Endothelial cell of umbilical vein (primary cell): ENCODE data around the gene APBA2. TPM values are rescaled to one million over a fixed set of nuclear protein-coding genes. Genes with fewer than 3 reads are reported as not detected.
"Not testable (repeated sequence)": the region's sequence is repeated elsewhere in the genome, so short reads cannot be mapped to it uniquely, and the experiment has no call there.

Experiments used
- BruUV-seq: library from RNA; stranded (reverse); fragments of 400-500 nt; replicated peaks from 2 replicates; lab custom pipeline; 2021; lab: Mats Ljungman, UMichigan
- CTCF ChIA-PET: fragments of 300-600, 350-600 bp; sonication (Branson Sonifier 250); formaldehyde crosslinking; loops from one replicate; lab custom pipeline; 2021; ENCODE audit warnings: antibody characterized with exemption, inconsistent platforms; lab: Charles Lee
- POLR2A ChIA-PET: fragments of 300-600, 350-600 bp; sonication (Branson Sonifier 250); formaldehyde crosslinking; loops from one replicate; lab custom pipeline; 2021; ENCODE audit warnings: antibody characterized with exemption, inconsistent platforms; lab: Charles Lee
- DNase-seq: peaks from one replicate; pipeline ENCODE4 v3.0.0-alpha.2; 2011; ENCODE audit warnings: low read depth, low spot score
- FAIRE-seq: peaks from 2 replicates; lab custom pipeline; 2011; peaks lifted over from hg19 to GRCh38; lab: Jason Lieb, UNC
- H2AFZ ChIP-seq: 2 replicates; pipeline ENCODE4 v1.6.0; 2012; ENCODE audit warnings: low read depth, low read length, control low read depth, inconsistent platforms
- H3K27ac ChIP-seq: 2 replicates; pipeline ENCODE4 v1.5.1; 2011; ENCODE audit warnings: low read depth, mild to moderate bottlenecking, control low read depth, low read length, moderate library complexity; ENCODE audit not compliant: insufficient read depth
- H3K27me3 ChIP-seq, 2 experiments: 2 replicates each; pipeline versions ENCODE4 v1.6.0 to v1.6.1; 2011; ENCODE audit warnings: low read length in 2 of 2, mixed read lengths in 1 of 2; ENCODE audit not compliant: control insufficient read depth in 2 of 2, insufficient read depth in 2 of 2
- H3K36me3 ChIP-seq, 2 experiments: 2 replicates in 1 of 2; 3 replicates in 1 of 2; pipeline ENCODE4 v1.5.1; 2011; ENCODE audit warnings: low read length in 2 of 2, mild to moderate bottlenecking in 1 of 2, moderate library complexity in 1 of 2; ENCODE audit not compliant: control insufficient read depth in 2 of 2, insufficient read depth in 2 of 2; ENCODE audit errors: extremely low read depth in 1 of 2
- H3K4me1 ChIP-seq: 3 replicates; pipeline ENCODE4 v1.5.1; 2011; ENCODE audit warnings: mild to moderate bottlenecking, low read length; ENCODE audit not compliant: control insufficient read depth, insufficient read depth; ENCODE audit errors: extremely low read depth
- H3K4me2 ChIP-seq: 2 replicates; pipeline ENCODE4 v1.6.1; 2011; ENCODE audit warnings: low read length, control low read depth, mixed read lengths; ENCODE audit not compliant: insufficient read depth
- H3K4me3 ChIP-seq, 3 experiments: fragments of 200-600 bp in 1 of 3; sonication (generic), shearing (Covaris generic) in 1 of 3; replicated peaks in 1 of 3; 2 replicates each; pipeline ENCODE4 v1.5.1; 2011 to 2016; ENCODE audit warnings: control low read depth in 3 of 3, low read length in 3 of 3, mild to moderate bottlenecking in 2 of 3, inconsistent platforms in 1 of 3, low read depth in 1 of 3, moderate library complexity in 1 of 3; ENCODE audit not compliant: insufficient read depth in 1 of 3
- H3K79me2 ChIP-seq: 2 replicates; pipeline ENCODE4 v1.6.0; 2012; ENCODE audit warnings: low read length, inconsistent platforms; ENCODE audit not compliant: control insufficient read depth, insufficient read depth
- H3K9ac ChIP-seq: replicated peaks from 2 replicates; pipeline ENCODE3; 2011; ENCODE audit warnings: low read length, control low read depth; ENCODE audit not compliant: insufficient read depth; ENCODE audit errors: extremely low read depth
- H3K9me1 ChIP-seq: replicated peaks from 3 replicates; pipeline ENCODE4 v1.6.0; 2011; ENCODE audit warnings: mild to moderate bottlenecking, low read length; ENCODE audit not compliant: control insufficient read depth, insufficient read depth; ENCODE audit errors: extremely low read depth
- H3K9me3 ChIP-seq: replicated peaks from 2 replicates; pipeline ENCODE4 v1.5.1; 2012; ENCODE audit warnings: low read length, inconsistent platforms; ENCODE audit not compliant: control insufficient read depth, insufficient read depth
- H4K20me1 ChIP-seq: replicated peaks from 2 replicates; pipeline ENCODE3; 2011; ENCODE audit warnings: mild to moderate bottlenecking, low read length; ENCODE audit not compliant: control insufficient read depth, insufficient read depth; ENCODE audit errors: extremely low read depth
- CTCF ChIP-seq, 2 donors: IDR thresholded peaks; 1 replicate in 1 of 2; 2 replicates in 1 of 2; pipeline ENCODE4 v1.5.1; 2011; ENCODE audit warnings: low read length in 2 of 2, mild to moderate bottlenecking in 2 of 2, moderate library complexity in 2 of 2, control low read depth in 1 of 2, inconsistent platforms in 1 of 2, low read depth in 1 of 2; ENCODE audit not compliant: insufficient read depth in 1 of 2; ENCODE audit errors: extremely low read depth in 1 of 2
- EZH2 ChIP-seq: IDR thresholded peaks from 2 replicates; pipeline ENCODE4 v1.6.1; 2012; ENCODE audit warnings: borderline replicate concordance, low read depth, mild to moderate bottlenecking, moderate library complexity, low read length, inconsistent platforms; ENCODE audit not compliant: severe bottlenecking
- FOS ChIP-seq: IDR thresholded peaks from 2 replicates; pipeline ENCODE4 v1.6.1; 2011; ENCODE audit warnings: mild to moderate bottlenecking, low read length, moderate library complexity, borderline replicate concordance; ENCODE audit not compliant: insufficient read depth
- GATA2 ChIP-seq: IDR thresholded peaks from 2 replicates; pipeline ENCODE4 v1.7.0; 2011; ENCODE audit warnings: low read depth, mild to moderate bottlenecking, moderate library complexity, mixed read lengths, low read length; ENCODE audit not compliant: insufficient read length, insufficient read depth
- JUN ChIP-seq: IDR thresholded peaks from 2 replicates; pipeline ENCODE4 v1.6.1; 2011; ENCODE audit warnings: borderline replicate concordance, low read depth; ENCODE audit not compliant: insufficient read length, insufficient read depth
- MYC ChIP-seq: IDR thresholded peaks from one replicate; pipeline ENCODE4 v1.6.1; 2011; ENCODE audit warnings: mild to moderate bottlenecking, low read depth, low read length
- POLR2A ChIP-seq: IDR thresholded peaks from 2 replicates; pipeline ENCODE4 v1.6.1; 2012; ENCODE audit warnings: low read depth, mild to moderate bottlenecking, control low read depth, low read length
- POLR2AphosphoS5 ChIP-seq: IDR thresholded peaks from 2 replicates; pipeline ENCODE4 v1.6.1; 2012; ENCODE audit warnings: low read depth, mild to moderate bottlenecking, control low read depth, low read length, moderate library complexity; ENCODE audit not compliant: insufficient read depth
- dilution Hi-C: fragments of 300-500 bp; cut with MboI; formaldehyde crosslinking; loops from one replicate; pipeline ENCODE4 v1.15.0; 2019; ENCODE audit warnings: low sequenced_read_pairs; ENCODE audit not compliant: extremely low pct_ligation_motif_present
- intact Hi-C: fragments of 100-400 bp; cut with micrococcal nuclease; formaldehyde crosslinking; loops from one replicate; pipeline ENCODE4 v1.10.0; 2022
- polyA plus RNA-seq, 4 experiments: library from polyadenylated mRNA; depleted of rRNA in 3 of 4; stranded (reverse) in 3 of 4; unstranded in 1 of 4; fragments of >200 nt; gene quantifications; 2 replicates each; pipeline versions ENCODE4 v1.2.1 to v1.2.3, GENCODE V29; 2011 to 2012; ENCODE audit warnings: missing spikeins in 1 of 4
- total RNA-seq: library from RNA; stranded (reverse); gene quantifications from 2 replicates; pipeline ENCODE4 v1.2.3, GENCODE V29; 2021
- TF ChIP-seq, protein P1 (sequence below): IDR thresholded peaks from 2 replicates; pipeline ENCODE4 v1.6.1; 2011; ENCODE audit not compliant: insufficient read depth, insufficient read length

Gene APBA2
- total and polyA plus RNA-seq, 2 donors (not counting 3 experiments of a cell fraction or from before 2014, with no cell fraction given) = 5.7 to 11.1 TPM

DNA sequence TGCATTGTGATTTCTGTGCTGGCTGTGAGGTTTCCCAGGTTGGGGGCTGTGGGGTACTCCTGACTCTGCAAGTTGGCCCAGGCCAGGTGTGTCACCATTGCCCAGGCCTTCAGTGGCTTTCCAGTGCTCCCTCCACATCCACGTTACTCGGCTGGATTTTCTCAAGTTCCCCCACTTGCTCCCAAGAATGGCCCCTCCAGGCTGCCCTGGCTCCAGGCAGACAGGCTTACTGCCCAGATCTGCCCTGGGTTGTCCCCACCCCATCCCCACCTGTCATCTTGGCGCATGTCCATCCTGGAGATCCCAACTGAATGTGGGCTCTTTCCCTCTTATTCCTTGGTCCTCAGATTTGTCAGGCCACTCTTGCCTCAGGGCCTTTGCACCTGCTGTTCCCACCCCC lies 3.6 kb downstream of the APBA2 start:
- peaks cover 0 to 2% of the 10 kb centered on the region in 2 experiments for H3K27me3 ChIP-seq
- no peak overlapping the region for H3K27ac ChIP-seq
- DNase-seq = no peak
- BruUV-seq = no TSS peak
- H3K79me2 ChIP-seq = no peaks in the 10 kb centered on the region
- peaks cover 4% of the 10 kb centered on the region for H3K4me1 ChIP-seq
- no peak overlapping the region for H3K4me2 ChIP-seq
- H3K4me3 ChIP-seq = no peak overlapping the region
- ChIA-PET POLR2A (no interaction called here), CTCF (no interaction called here)
- intact Hi-C loops = no loop called here
- H3K36me3 ChIP-seq = no peaks in the 10 kb centered on the region
- FAIRE-seq = no peak
- H3K9me3 ChIP-seq = no peaks in the 10 kb centered on the region
- H4K20me1 ChIP-seq = no peaks in the 10 kb centered on the region
- no peak overlapping the region for H2AFZ ChIP-seq
- dilution Hi-C loops = no loop called here
- TF ChIP-seq EZH2 = no peak
- no peak for TF ChIP-seq POLR2A
- no peak for TF ChIP-seq POLR2AphosphoS5
- TF ChIP-seq MYC = no peak
- TF ChIP-seq GATA2 = no peak
- TF ChIP-seq JUN = no peak
- no peak for TF ChIP-seq FOS
- TF ChIP-seq CTCF (IDR thresholded peaks at IDR 0.05; ENCODE audit: extremely low read depth in 1 of 2, insufficient read depth in 1 of 2, low read depth in 1 of 2, low read length in 2 of 2) = no peak
- TF ChIP-seq, protein P1, sequence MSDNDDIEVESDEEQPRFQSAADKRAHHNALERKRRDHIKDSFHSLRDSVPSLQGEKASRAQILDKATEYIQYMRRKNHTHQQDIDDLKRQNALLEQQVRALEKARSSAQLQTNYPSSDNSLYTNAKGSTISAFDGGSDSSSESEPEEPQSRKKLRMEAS = no peak
- H3K9ac ChIP-seq = no peak overlapping the region
- no peaks in the 10 kb centered on the region for H3K9me1 ChIP-seq

GRCh38 chr15:28889871-28890270 lies 4.1 kb downstream of the APBA2 start:
- H2AFZ ChIP-seq, H3K9ac ChIP-seq, FAIRE-seq, H3K4me1 ChIP-seq, H3K9me3 ChIP-seq, DNase-seq, POLR2A ChIA-PET, H3K4me3 ChIP-seq, BruUV-seq, H3K79me2 ChIP-seq, H3K27ac ChIP-seq, H3K4me2 ChIP-seq, H3K9me1 ChIP-seq, dilution Hi-C loops, intact Hi-C loops, H4K20me1 ChIP-seq, H3K27me3 ChIP-seq, H3K36me3 ChIP-seq, CTCF ChIA-PET: not testable (repeated sequence)

GRCh38 chr15:28890291-28890690 lies 4.5 kb downstream of the APBA2 start:
- H3K79me2 ChIP-seq, intact Hi-C loops, POLR2A ChIA-PET, DNase-seq, CTCF ChIA-PET, H3K27me3 ChIP-seq, H3K4me3 ChIP-seq, H3K9me1 ChIP-seq, FAIRE-seq, H2AFZ ChIP-seq, H3K36me3 ChIP-seq, H3K27ac ChIP-seq, H4K20me1 ChIP-seq, BruUV-seq, H3K9me3 ChIP-seq, H3K9ac ChIP-seq, dilution Hi-C loops, H3K4me2 ChIP-seq, H3K4me1 ChIP-seq: not testable (repeated sequence)
